SK-N-DZ (cell line): Measurements from ENCODE around the gene RELL2. TPM values are rescaled to one million over a fixed set of nuclear protein-coding genes. Genes with fewer than 3 reads are reported as not detected.
"Not testable (repeated sequence)": the region's sequence is repeated elsewhere in the genome, so short reads cannot be mapped to it uniquely, and the experiment has no call there.

ENCODE experiments used
- DNase-seq: peaks from one replicate; pipeline ENCODE4 v3.0.0-alpha.2; 2015; ENCODE audit warnings: low spot score
- polyA plus RNA-seq, 2 experiments: library from polyadenylated mRNA; depleted of rRNA; stranded (reverse); fragments of >200 nt; gene quantifications; 2 replicates each; pipeline ENCODE4 v1.2.3, GENCODE V29; 2014

Gene RELL2, protein sequence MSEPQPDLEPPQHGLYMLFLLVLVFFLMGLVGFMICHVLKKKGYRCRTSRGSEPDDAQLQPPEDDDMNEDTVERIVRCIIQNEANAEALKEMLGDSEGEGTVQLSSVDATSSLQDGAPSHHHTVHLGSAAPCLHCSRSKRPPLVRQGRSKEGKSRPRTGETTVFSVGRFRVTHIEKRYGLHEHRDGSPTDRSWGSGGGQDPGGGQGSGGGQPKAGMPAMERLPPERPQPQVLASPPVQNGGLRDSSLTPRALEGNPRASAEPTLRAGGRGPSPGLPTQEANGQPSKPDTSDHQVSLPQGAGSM
- polyA plus RNA-seq (2014; cell fraction: cytosol; rRNA removed) = 31.9 and 42.4 TPM in 2 replicates
- 110 and 123 TPM in 2 replicates for polyA plus RNA-seq (2014; cell fraction: nucleus; rRNA removed)

DNA sequence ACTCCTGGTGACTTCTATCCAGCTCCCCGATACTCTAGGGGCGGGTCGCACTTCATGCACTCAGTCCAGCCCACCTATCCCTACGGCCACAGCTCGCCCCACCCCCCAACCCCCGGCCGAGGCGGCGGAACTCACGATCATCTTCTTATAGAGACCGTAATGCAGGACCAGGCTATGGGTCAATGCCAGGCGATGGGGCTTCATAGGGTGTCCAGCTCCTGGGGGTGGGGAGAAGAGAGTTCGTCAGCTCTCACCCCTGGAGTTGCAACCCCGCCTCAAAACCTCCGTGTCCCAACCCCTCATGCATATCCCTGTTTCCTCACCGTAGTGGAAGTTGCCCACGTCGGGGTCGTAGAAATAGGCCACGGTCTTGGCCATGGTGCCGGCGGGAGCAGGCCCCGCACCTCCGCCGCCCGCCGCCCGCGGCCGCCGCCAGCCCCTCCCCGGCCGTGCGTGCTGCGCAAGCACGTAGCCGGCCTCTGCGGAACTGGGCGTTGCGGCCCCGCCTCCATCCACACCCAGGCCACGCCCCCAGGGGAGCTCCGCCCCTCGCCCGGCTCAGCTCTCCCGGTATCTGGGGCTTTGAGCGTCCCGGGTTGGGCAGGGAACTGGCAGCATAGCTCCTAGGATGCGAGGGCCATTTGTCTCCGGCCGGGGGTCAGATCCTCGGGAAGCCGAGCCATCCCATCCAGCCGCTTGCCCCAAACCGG lies at the start of gene RELL2, which contains the start of gene HDAC3:
Gene RELL2 (plus strand): TSS at position 585 of the 710 bp plus-strand sequence. CDS start 1,229 bp downstream, outside the sequence.
Gene HDAC3 (minus strand): TSS at position 437 of the 710 bp plus-strand sequence. CDS start 59 bp downstream, at position 378.
- DNase-seq = peak; percentile 89

DNA sequence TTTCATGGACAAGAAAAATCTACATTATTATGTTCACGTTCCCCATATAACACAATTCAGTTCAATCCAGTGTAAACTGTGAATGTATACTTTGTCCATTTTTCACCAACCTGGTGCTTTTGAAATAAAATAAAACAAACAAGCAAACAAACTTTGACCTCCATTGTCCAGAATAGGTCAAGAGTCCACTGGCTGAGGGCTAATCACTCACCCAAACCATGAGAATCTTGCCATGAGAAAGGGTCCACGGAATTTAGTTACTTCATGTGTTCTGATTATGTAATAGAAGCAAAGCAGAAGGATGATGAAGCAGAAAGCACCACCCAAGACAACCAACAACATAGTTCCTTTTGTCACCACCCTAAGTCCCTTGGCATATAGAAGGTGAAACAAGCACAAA lies 46.7 kb upstream of the RELL2 start:
- no peak for DNase-seq

GRCh38 chr5:141596867-141597266 lies 39.9 kb upstream of the RELL2 start:
- DNase-seq = no peak

DNA sequence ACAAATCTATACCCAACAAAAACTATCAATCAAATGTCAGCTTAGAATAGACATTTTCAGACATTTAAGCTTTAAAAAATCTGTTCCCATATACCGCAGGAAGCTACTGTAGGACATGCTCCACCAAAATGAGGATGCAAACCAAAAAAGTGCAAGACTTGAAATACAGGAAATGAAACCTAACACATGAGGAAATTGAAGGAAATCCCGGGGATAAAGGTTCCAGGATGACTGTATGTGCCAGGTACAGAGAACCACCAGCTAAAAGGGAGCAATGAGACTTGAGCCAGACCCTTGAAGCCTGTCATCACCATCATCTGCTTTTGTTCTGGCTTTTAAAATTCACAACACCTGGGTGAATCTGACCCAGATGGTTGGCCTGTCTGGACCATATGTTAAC lies 39.4 kb upstream of the RELL2 start:
- DNase-seq = no peak

DNA sequence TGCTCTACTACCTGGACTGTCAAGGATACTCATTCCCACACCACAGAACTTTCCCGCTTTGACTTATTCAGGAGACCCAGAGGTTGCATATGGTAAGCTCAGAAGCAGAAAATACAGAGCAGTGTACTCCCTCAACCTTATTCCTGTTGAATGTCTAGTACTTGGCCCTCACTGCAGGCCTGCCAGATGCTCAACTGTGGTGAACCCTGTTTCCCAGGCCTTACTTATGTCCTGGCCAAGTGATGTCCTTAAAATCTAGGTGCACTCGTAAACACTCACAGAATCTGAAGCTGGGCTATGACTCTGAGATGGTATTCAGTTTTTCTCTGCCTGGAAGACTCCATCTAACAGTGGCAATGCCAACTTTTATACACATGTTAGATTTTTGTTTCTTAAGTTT lies 39.0 kb upstream of the RELL2 start:
- no peak for DNase-seq

DNA sequence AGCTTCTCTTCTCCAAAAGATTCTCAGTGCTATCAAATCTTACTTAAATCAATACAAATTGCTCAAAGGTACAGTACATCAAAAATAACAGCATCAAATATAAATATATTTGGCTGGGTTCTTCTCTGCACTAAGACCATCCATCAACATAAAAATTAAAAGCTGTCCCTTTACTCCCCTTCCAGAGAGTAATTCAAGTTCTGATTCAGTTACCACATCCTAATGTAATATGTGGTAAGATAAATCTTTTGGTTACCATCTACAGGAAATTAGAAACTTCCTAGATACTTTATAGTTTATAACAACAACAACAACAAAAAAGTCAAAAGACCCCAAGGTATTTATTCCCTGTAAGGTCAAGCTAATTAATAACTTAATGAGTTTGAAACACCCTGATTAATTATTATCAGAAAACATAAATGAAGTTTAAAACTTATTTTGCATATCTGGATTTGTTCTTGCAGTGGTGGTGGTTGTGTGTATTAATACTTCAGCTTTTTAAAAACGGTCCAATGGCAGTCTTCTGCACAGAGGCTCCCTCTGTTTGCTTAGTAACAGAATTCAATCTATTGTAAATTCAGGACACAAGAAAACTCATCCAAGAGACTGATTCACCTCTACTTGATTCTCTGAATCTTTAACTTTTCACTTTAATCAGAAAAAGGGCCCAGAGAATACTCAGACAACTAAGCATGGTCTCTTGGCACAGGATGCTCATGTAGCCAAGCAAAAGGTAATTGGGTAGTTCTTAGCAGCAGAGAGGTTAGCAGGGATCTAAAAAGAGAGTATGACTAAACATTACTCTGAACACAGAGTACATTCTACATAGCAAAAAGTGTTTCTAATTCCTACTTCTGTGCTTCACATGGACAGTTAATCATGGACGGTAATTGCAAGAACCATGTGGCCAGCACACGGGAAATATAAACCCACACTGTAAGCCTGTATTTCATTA lies 38.1 kb upstream of the RELL2 start:
- DNase-seq = no peak

- no peak for DNase-seq
Measured at GRCh38 chr5:141602606-141603005, 34.2 kb upstream of the RELL2 start.

- DNase-seq = no peak
Measured at GRCh38 chr5:141603923-141604717, 32.7 kb upstream of the RELL2 start.

DNA sequence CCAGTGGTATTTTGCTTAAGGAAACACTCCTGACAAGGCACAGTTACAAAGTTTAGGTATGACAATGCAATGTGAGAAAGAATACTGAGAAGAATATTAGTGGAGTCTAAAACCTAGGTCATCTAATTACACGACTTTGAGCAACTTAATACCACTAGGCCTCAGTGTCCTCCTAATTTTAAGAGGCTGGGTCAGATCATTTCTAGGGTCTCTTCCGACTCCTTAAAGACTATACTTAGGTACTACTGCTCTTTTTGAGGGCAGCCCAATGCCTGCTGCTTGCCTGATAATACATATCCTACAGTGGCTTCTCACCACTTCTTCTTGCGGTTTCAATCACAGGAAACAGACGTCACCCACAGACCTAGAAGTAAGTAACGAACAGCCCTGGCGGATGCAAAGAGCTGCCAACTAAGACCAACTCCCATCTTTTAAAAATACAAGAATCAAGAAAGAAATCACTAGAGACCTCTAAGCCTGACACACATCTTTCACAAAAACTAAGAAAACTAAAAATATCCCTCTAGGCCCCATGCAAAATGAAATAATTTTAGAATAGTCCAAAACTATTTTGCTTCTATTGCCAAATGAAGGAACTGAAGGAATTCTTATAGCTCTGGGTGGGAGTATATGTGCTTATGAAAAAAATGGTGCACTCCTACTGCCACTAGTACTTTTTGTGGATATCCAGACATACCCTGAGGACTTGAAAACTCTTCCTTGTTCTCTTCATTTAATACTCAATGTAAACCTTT lies 31.1 kb upstream of the RELL2 start:
- DNase-seq = no peak

- no peak for DNase-seq
Measured at GRCh38 chr5:141608046-141608445, 28.8 kb upstream of the RELL2 start.

DNA sequence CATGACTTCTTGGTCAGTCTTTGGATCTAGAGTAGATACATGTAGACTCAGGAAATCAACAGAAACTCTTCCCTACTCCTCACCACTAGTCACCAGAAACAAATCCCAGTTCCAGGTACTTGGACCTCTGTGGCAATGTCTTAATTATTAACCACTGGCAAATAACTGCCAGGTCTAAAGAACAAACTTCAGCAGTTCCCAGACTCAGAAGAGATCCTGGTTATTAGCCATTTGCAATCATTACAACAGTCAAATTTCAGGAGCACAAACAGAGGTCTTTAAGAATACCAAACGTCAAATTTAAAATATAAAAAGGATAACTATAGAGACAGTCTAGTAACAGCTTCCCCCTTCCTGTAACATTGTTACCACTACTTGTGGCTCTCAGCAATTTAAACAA lies 28.2 kb upstream of the RELL2 start:
- DNase-seq = no peak

DNA sequence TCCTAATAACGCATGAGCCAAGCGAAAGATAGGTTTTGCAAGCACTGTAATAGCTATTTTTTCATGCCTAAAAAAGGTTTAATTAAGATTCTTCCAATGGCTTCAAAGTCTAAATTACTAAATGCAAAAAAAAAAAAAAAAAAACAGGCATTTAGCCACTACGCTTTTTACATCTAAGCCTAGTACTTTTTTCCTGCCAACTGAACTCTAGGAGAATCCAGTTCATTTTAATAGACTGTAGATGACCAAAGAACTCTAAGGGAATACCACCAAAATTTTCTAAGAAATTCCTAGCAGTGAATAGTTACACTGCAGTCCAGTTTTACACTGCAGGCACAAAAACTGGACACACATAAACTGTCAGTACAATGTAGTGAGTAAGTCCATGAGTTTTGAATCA lies 27.8 kb upstream of the RELL2 start:
- DNase-seq = no peak

DNA sequence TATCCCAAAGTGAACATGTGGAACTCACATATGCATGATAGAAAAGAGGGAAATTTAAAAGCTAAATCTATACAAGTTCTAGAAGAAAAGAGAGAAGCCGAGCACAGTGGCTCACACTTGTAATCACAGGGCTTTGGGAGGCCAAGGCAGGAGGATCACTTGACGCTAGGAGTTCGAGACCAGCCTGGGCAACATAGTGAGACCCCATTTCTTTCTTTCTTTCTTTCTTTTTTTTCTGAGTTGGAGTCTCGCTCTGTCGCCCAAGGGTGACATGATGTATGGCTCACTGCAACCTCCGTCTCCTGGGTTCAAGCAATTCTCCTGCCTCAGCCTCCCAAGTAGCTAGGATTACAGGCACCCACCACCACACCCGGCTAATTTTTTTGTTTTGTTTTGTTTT lies 26.9 kb upstream of the RELL2 start:
- DNase-seq = not testable (repeated sequence)

DNA sequence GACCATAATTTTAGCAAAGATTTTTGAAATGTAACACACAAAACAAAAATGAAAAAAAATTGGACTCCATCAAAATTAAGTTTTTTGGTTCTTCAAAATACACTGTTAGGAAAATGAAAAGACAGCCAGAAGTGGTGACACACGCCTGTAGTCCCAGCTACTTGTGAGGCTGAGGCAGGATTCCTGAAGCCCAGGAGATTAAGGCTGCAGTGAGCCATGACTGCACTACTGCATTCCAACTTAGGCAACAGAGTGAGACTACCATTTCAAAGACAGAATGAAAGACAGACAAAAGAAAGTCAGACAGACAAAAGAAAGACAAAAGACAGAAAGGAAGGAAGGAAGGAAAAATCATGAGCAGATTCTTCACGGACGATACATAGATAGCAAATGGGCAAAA lies 25.5 kb upstream of the RELL2 start:
- DNase-seq = no peak

- DNase-seq = no peak
Measured at GRCh38 chr5:141613344-141613743, 23.5 kb upstream of the RELL2 start.

DNA sequence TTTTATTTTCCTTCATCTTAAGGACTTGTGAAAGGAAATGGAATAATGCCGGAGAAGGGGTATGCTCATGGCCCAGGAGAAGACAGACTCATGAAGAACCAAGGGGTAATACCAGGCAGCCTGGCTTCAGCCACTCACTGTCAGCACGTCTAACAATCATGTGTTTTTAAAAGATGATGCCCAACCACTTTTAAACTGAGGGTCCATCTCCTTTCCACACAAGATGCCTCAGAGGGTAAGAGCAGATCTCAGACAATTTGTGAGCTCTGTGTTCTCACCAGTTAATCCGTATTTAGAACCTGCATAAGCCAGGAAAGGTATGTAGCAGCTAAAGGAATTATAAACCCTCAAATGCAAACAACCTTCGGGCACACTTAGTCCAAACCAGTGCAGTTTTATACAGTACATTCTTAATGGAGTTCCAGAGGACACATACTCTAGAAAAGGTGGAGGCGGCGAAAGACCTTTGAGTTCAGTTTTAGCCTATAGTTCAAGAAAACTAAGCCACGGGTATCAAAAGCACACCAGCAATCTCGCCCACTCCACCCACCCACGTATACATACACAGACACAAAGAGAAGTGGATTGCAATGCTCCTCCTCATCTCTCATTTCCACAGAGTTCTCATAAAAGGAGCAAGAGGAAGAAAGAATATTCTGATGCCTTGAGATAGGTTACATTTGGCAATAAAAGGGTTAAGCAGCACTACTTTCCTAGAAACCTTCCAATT lies 20.6 kb upstream of the RELL2 start:
- no peak for DNase-seq

GRCh38 chr5:141617128-141617527 lies 19.7 kb upstream of the RELL2 start:
- no peak for DNase-seq

DNA sequence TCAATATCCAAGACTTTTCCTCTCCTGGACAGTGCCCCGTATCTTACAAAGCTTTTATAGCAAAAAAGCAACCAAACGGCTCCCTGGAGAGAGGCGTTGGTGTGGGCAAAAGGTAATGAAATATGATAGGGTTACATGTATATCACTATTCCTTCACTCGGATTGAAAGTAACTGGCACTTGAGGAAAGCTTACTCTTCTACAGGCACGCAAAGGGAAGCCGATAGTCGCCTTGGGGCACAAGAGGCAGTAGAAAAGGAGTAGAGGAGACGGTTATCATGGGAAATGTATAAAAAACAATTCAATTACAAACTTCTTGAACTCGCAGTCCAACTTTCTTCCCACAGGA lies 19.1 kb upstream of the RELL2 start:
- no peak for DNase-seq

- DNase-seq = peak; percentile 68
Measured at GRCh38 chr5:141618030-141618803, 18.6 kb upstream of the RELL2 start.
